GM18508 (cell line): Measurements from ENCODE around the gene DMD.
"Not testable (repeated sequence)": the region's sequence is repeated elsewhere in the genome, so short reads cannot be mapped to it uniquely, and the experiment has no call there.

ENCODE experiments used
- ATAC-seq: cut with Tn5 transposase; IDR thresholded peaks from one replicate; pipeline ENCODE4 v1.9.1; 2021; ENCODE audit warnings: moderate number of reproducible peaks; ENCODE audit not compliant: insufficient read depth, unreplicated experiment

DMD gene

GRCh38 chrX:33160273-33160672 lies 51.1 kb downstream of the DMD start:
- ATAC-seq = no peak

GRCh38 chrX:33156152-33156726 lies 55.1 kb downstream of the DMD start:
- no peak for ATAC-seq

GRCh38 chrX:33149580-33149979 lies 61.8 kb downstream of the DMD start:
- no peak for ATAC-seq

- ATAC-seq = no peak
Observed at GRCh38 chrX:33149085-33149484, 62.3 kb downstream of the DMD start.

- ATAC-seq = no peak
Observed at GRCh38 chrX:33142331-33142730, 69.0 kb downstream of the DMD start.

- ATAC-seq = no peak
Observed at GRCh38 chrX:33138677-33139249, 72.6 kb downstream of the DMD start.

GRCh38 chrX:33134164-33134563 lies 77.2 kb downstream of the DMD start:
- ATAC-seq = no peak

GRCh38 chrX:33133320-33133719 lies 78.0 kb downstream of the DMD start:
- ATAC-seq = no peak

- no peak for ATAC-seq
Observed at GRCh38 chrX:33132569-33132968, 78.8 kb downstream of the DMD start.

GRCh38 chrX:33129607-33130006 lies 81.7 kb downstream of the DMD start:
- ATAC-seq = no peak

- ATAC-seq = no peak
Observed at GRCh38 chrX:33128048-33128805, 83.1 kb downstream of the DMD start.

- no peak for ATAC-seq
Observed at GRCh38 chrX:33126469-33126868, 84.9 kb downstream of the DMD start.

- ATAC-seq = no peak
Observed at GRCh38 chrX:33109858-33110257, 101.5 kb downstream of the DMD start.

- peak; percentile 58 for ATAC-seq
Observed at GRCh38 chrX:33106737-33107136, 104.6 kb downstream of the DMD start.

GRCh38 chrX:33095079-33095478 lies 116.3 kb downstream of the DMD start:
- ATAC-seq = no peak

GRCh38 chrX:33087411-33087810 lies 123.9 kb downstream of the DMD start:
- no peak for ATAC-seq

- no peak for ATAC-seq
Observed at GRCh38 chrX:33086886-33087285, 124.5 kb downstream of the DMD start.

- ATAC-seq = no peak
Observed at GRCh38 chrX:33082371-33082770, 129.0 kb downstream of the DMD start.

GRCh38 chrX:33078273-33078672 lies 133.1 kb downstream of the DMD start:
- ATAC-seq = no peak

- not testable (repeated sequence) for ATAC-seq
Observed at GRCh38 chrX:33073660-33074059, 137.7 kb downstream of the DMD start.

- ATAC-seq = no peak
Observed at GRCh38 chrX:33065415-33065814, 145.9 kb downstream of the DMD start.

GRCh38 chrX:33062041-33062440 lies 149.3 kb downstream of the DMD start:
- ATAC-seq = no peak
